ENCODE results near the gene LRRC32. TPM values are rescaled to one million over a fixed set of nuclear protein-coding genes. Genes with fewer than 3 reads are reported as not detected.

The LRRC32 gene, protein sequence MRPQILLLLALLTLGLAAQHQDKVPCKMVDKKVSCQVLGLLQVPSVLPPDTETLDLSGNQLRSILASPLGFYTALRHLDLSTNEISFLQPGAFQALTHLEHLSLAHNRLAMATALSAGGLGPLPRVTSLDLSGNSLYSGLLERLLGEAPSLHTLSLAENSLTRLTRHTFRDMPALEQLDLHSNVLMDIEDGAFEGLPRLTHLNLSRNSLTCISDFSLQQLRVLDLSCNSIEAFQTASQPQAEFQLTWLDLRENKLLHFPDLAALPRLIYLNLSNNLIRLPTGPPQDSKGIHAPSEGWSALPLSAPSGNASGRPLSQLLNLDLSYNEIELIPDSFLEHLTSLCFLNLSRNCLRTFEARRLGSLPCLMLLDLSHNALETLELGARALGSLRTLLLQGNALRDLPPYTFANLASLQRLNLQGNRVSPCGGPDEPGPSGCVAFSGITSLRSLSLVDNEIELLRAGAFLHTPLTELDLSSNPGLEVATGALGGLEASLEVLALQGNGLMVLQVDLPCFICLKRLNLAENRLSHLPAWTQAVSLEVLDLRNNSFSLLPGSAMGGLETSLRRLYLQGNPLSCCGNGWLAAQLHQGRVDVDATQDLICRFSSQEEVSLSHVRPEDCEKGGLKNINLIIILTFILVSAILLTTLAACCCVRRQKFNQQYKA
- total RNA-seq (2014; rRNA removed; shearing (Covaris generic)), result not detected in 2 replicates

DNA sequence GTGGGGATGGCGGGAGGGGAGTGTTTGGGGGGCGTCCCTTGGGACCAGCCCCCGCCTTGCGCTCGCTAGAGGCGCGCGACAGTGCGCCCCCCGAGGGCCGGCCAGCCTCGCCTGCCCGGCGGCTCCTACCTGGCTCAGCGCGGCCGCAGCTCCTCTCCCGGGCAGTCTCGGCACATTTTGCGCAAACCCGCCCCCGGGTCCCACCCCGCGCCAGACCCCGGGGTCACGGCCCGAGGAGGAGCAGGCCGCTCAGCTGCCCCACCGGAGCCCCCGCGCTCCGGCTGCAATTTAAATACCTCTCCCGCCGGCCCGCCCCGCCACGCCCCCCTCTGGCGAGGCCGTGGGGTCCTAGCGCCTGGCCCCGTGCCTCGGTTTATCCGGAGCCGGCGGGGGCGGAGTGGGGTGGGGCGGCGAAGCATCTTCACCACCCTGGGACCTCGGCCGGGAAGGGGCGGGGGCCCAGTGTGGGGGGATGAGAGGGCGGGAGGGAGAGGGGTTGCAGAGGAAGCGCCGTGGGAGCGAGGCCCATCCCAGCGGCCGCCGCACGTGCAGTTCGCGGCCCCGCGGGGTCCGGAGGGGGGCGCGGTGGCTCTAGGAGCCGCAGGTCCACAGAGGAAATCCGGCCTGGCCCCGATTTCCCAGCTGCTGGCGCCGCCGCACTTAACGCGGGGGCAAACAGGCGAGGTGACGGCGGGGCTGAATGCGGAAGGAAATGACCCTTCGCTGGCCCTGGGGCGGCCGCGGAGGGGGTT lies at the start of gene LRRC32:
TSS of gene LRRC32 (minus strand) at position 263 of the 752 bp plus-strand sequence. CDS start 4,793 bp downstream, outside the sequence.
- DNase-seq (ENCODE audit: low read depth), result no peak

DNA sequence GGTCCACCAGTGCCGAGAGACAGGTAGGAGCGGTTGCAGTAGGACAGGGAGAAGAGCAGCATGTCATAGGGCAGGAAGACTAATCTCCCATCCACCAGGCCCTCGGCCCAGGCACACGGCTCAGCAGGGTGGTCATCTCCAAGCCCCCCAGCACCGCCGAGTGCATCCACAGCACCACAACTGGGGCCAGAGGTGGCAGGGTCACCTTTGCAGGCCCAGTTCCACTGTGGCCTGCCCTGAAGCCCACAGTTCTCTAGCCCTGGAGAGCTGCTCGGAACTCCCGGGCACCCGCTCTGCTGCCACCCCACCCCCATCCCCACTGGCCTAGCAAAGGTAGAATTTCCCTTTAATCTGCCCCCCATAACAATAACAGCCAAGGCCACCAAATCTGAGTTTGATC lies 49.1 kb upstream of the LRRC32 start:
- no peak for DNase-seq (ENCODE audit: low read depth)

DNA sequence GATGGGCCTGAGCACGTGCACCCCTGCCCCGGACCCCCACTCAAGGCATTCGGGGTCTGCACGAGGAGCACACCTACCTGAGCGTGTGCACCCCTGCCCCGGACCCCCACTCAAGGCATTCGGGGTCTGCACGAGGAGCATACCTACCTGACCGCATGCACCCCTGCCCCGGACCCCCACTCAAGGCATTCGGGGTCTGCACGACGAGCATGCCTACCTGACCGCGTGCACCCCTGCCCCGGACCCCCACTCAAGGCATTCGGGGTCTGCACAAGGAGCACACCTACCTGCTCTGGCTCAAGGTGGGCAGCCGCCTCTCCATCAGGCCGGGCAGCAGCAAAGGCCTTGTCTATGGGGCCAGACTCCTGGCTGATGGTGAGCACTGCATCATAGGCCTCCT lies 48.7 kb upstream of the LRRC32 start:
- DNase-seq (ENCODE audit: low read depth), result no peak

DNA sequence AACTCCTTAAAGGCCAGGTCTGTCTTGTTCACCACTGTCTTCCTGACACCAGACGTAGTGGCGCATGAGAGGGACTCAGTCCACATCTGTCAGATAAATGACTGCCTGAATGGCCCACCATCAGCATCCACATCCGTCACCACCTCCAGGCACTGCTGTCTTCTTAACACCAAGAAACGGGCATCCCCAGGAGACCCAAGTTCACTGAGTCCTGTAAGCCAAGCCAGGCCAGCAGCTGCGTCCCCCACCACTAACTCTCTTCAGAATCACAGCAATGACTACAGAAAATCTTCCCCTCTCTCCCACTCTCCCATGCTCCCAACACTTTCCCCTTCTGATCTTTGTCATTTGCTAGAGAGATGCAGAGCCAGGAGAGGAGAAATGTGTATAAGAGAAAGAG lies 47.3 kb upstream of the LRRC32 start:
- DNase-seq (ENCODE audit: low read depth), result no peak

DNA sequence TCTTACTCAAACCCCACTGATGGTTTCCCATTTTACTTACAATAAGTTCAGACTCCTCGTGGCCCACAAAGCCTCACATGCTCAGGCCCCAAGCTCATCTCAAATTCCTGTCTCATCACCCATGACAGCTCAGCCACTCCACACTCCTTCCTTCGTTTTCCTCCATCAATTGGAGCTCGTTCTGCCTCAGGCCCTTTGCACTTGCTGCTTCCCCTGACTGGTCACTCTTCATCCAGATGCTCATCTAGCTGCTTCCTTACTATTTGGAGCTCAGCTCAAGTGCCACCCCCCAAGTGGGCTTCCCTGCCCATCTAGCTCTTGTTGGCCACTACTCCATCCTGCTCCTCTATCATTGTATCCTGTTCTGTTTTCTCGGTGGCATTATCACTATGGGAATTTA lies 46.8 kb upstream of the LRRC32 start:
- DNase-seq (ENCODE audit: low read depth), result no peak

DNA sequence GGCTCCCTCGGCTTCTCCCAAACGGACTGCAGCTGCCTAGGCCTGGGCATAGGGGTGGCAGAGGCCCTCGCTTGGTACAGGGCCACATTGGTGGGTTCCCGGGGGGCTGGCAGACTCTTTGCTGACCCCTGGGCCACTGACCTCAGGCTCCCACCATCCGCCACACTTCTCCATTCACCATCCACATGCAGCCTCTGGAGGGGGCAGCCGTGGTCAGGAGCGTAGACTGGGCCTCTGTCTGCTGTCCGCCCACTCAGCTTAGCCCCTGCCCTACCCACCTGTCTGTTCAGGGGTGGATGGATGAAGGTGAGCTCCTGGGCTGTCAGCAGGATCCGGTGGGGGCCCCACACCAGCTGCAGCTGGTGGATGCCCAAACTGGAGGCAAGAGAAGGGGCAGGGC lies 45.7 kb upstream of the LRRC32 start:
- no peak for DNase-seq (ENCODE audit: low read depth)

DNA sequence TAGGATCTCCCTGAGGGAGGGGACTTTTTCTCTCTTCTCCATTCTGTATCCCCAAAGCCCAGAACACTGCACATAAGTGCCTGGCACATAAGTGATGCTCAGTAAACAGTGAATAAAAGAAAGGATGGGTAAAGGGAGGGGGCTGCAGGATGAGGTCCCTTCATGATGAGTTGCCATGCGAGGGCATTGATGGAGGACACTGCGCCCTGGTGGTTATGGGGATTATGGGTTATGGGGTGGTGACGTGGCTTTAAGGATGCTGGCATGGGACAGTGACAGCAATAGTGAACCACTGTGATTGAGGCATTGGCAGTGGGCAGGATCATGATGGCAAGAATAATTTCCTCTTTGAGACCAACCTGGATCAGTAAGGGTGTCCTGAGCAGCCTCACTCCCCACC lies 43.9 kb upstream of the LRRC32 start:
- DNase-seq (ENCODE audit: low read depth), result no peak

DNA sequence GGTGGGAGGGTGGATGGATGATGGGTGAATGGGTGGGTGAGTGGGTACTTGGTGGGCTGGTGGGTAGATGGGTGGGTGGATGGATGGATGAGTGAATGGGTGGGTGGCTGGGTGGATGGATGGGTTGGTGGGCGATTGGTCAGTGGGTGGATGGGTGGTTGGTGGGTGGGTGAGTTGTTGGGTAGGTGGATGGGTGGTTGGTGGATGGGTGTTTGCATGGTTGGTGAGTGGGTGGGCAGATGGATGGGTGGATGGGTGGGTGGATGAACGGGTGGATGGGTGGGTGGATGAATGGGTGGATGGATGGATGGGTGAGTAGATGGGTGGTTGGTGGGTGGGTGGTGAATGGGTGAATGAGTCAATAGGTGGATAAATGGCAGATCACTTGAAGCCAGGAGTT lies 43.0 kb upstream of the LRRC32 start:
- DNase-seq (ENCODE audit: low read depth), result no peak

DNA sequence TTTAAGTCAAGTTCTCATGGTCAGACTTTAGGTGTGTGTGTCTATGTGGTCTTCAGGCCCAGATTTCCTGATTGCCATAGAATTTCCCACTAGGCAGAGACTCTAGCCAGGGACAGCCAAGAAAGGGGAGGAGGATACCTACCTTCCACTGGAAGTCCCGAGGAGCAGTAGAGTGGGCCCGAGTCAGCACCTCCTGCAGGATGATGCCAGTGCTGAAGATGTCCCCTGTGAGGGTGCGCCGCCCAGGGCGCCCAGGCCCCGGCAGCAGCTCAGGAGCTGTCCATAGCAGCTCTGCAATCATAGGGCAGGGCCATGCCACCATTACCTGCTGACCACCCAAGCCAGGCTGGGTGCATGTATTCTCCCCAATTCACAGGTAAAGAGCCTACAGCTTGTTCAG lies 41.6 kb upstream of the LRRC32 start:
- DNase-seq (ENCODE audit: low read depth), result no peak

DNA sequence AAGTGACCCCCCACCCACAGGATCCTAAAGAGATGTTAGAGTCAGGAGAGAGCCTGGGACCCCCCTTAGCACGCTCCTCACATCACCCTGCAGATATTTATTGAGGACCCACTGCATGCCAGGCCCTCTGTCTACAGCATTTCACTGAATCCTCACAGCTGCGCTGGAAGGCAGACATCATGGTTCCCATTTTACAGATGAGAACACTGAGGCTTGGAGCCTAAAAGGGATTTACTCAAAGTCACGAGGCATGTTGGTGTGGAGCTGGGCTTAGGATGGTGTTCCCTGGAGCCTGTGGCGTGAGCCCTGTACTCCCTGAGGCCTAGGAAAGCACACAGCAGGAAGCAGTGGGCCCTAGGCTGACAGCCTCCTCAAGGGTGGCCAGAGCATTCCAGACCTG lies 39.2 kb upstream of the LRRC32 start:
- no peak for DNase-seq (ENCODE audit: low read depth)

DNA sequence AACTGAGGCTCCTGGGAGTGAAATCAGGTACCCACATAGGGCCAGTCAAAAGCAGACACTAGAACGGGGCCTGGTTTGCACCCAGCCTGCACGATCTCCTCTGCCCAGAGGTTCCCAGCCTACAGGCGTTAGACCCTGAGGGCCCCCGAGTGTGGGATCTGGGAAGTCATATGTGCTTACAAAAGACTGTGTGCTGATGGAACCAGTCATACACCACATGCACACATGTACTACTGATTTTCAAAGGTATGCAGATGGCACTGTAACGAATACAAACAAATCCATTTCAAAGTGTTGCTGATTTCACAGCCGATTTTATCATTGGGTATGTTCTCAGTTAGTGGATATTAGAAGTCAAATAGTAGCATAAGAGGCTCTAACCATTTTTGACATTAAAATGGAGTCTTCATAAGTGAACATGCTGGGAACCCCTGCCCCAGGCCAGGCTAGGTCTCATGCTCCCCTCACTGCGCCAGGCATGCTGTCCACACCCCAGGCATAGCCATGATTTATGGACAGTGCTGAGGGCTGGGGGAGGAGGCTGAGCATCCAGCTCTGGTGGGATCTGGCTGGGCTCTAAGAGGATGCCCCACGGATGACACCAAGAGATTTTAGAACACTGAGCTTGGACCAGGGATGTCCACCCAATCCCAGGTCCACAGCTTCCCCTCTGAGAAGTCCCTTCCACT lies 38.6 kb upstream of the LRRC32 start:
- DNase-seq (ENCODE audit: low read depth), result no peak

DNA sequence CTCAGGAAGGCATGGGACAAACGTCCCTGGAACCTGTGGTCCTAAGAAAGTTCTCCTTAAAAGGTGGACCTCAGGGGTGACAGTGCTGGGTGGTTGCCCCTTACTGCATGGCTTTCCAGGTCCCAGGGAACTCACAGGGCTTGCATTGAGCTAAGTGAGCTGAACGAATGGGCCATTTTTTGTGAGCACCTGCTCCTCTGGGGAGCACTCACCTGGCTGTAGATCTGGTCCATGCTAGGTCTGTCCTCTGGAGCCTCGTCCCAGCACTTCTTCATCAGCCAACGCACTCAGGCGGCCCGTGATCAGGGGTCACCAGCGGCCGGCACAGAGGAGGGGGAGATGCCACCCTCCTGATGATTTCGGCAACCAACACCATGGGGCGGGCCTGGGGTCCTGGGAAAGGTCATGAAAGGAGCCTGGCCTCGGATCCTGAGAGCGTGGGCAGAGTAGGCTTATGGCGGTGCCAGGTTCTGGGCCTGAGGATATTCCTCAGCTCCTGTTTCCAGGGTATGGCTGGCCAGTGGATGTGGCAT lies 36.8 kb upstream of the LRRC32 start:
- DNase-seq (ENCODE audit: low read depth), result no peak

DNA sequence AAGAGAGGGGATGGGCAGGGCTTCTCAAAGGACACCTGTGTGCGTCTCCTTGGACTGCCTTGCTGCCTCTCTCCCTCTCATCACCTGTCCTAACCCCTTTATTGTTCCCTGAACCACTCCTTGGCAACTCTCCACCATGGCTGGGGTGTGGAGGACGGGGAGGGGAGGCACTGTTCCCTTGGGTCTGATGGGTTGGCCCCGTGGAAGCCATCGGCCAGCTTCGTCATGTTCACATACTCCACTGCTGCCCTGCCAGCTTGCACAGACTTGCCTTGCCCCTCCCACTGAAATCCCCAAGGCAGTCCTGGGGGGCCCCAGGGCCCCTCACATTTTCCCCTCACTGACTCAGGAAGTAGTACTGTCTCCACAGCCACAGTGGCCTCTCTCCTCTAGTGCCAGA lies 36.1 kb upstream of the LRRC32 start:
- DNase-seq (ENCODE audit: low read depth), result no peak

DNA sequence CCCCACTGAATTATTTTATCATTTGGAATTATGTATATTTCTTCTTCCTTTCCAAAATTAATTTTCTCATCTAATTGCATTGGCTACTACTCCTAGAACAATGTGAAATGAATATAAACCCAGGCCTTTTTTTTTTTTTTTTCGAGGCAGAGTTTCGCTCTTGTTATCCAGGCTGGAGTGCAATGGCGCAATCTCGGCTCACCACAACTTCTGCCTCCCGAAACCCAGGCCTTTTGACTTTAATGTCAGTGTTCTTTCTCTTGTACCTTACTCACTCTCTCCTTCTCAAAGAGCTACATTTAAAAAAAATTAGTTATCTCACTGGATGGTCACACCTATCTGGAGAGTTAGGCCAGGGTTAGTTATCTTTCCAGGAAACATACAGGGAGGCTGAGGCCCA lies 35.3 kb upstream of the LRRC32 start:
- DNase-seq (ENCODE audit: low read depth), result no peak

DNA sequence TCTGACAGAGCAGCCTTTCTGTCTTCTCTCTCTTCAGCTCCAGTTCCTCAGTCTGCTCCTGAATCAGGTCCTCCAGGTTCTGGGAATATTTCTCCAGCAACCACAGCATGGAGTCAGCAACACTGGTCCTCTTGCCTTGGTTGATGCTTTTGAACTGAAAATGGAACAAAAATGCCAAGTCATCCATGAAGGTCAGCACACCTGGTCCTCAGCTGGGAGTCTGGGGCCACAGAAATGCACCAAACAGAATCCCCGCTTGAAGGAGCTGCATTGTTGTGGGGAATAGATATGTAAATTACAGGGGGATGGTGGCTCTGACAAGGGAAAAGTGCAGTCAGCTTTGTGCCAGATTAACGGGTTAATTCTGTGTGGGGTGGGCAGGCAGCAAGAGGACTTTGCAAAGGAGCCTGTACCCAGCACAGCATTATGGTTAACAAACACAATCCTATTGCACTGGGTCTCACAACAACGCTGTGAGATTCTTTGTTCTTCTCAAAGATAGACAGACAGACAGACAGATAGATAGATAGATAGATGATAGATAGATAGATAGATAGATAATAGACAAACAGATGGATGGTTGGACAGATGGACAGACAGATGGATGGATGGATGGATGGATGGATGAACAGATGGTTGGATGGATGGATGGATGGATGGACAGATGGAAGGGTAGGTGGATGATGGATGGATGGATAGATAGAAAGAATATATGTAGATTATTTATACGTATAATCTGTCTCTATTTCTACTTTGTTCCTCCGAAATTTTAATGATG lies 33.8 kb upstream of the LRRC32 start:
- no peak for DNase-seq (ENCODE audit: low read depth)

DNA sequence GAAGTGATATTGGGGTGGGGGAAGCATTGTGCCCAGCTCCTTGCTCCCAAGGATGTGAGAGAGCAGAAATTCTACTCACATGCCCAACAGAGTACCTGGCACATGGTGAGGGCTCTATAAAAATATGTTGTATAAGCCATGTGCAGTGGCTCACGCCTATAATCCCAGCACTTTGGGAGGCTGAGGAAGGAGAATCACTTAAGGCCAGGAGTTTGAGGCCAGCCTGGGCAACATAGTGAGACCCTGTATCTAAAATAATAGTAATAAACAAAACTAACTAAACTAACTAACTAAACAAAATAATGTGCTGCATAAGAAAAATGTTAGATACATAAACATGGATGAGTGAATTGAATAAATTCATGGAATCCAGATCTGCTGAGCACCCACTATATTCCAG lies 33.2 kb upstream of the LRRC32 start:
- no peak for DNase-seq (ENCODE audit: low read depth)

DNA sequence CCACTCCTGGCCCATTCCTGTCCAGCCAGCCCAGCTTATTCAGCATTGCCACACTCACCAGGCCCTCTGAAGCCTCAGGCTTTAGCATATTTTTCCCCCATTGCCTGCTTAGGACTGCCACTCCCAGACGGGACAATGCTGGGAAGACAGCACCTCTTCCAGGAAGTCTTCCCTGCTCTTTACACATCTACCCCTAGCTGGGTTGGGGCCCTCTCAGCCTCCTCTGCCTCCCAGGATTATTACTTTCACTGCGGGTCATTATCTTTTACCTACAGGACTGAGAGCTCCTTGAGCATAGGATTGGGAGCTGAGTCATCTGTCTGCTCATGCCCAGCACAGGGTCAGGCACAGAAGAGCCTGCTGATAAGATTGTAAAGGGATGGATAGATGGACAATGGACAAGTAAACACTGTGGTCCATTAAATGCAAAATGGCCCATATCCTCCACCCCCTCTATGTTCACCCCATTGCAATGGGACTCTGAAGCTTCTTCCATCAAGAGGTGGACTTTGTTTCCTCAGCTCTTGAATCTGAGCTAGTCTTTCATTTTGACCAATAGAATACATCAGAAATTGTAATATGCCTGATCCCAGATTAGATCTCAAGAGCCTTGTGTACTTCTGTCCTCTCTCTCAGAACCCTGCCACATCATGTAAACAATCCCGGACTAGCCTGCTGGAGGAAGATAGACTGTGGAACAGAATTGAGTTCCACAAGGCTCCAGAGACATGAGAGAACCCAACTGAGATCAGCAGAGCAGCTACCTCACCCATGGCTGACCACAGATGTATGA lies 32.0 kb upstream of the LRRC32 start:
- DNase-seq (ENCODE audit: low read depth), result peak; percentile 21

DNA sequence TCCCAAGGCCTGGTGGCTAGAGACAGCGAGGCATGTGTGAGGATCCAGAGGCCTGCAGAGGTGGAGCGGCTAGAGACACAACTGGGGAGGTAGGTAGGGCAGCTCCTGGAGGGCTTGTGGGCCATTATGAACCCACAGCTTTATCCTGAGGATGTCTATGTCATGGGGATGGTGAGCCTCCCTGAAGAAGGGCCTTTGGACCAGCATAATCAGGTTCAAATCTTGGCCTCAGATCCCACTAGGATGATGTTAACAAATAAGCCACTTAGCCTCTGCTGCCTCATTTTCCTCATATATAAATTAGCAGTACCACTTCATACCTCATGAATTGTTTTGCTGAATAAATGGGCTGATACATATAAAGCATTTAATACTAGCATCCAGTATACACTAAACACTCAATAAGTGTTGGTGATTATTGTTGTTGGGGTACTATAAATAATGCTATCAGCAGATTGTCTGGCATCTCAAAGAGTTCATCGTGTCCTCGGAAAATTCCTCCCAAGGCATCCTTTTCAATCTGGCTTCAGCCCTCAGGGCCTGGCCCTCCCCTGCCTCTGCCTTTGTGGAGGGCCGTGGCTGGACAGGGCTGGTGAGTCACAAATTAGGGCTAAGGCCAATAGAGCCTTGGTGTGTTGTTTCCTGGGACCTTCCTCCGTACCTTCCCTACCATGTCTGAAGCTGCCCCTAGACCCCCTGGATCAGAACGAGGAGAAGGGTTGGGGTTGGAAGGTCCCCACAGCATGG lies 30.9 kb upstream of the LRRC32 start:
- peak; percentile 87 for DNase-seq (ENCODE audit: low read depth)

Measured in M059J (cell line).